H9 (cell line): ENCODE measurements around the gene CDYL. TPM values are rescaled to one million over a fixed set of nuclear protein-coding genes. Genes with fewer than 3 reads are reported as not detected.

Experiments used
- DNase-seq: peaks from one replicate; pipeline ENCODE4 v3.0.0-alpha.2; 2017
- H2AFZ ChIP-seq: one replicate; pipeline ENCODE4 v1.6.1; 2013; ENCODE audit warnings: mild to moderate bottlenecking, low read length, control low read depth, moderate library complexity
- H2AK5ac ChIP-seq: 2 replicates; pipeline ENCODE4 v1.6.1; 2013; ENCODE audit warnings: low read length, control low read depth, mixed read lengths; ENCODE audit not compliant: insufficient read length
- H2BK120ac ChIP-seq: one replicate; pipeline ENCODE4 v1.6.1; 2013; ENCODE audit warnings: low read depth, mild to moderate bottlenecking, low read length, control low read depth, inconsistent platforms; ENCODE audit not compliant: poor library complexity, severe bottlenecking
- H2BK12ac ChIP-seq: 2 replicates; pipeline ENCODE4 v1.6.1; 2013; ENCODE audit warnings: low read length, control low read depth, mixed read lengths, low read depth; ENCODE audit not compliant: insufficient read length
- H2BK15ac ChIP-seq: 2 replicates; pipeline ENCODE4 v1.6.1; 2013; ENCODE audit warnings: low read depth, low read length, control low read depth
- H2BK20ac ChIP-seq: one replicate; pipeline ENCODE4 v1.6.1; 2013; ENCODE audit warnings: low read depth, mild to moderate bottlenecking, low read length, control low read depth, inconsistent platforms; ENCODE audit not compliant: poor library complexity, severe bottlenecking
- H2BK5ac ChIP-seq: 2 replicates; pipeline ENCODE4 v1.6.1; 2013; ENCODE audit warnings: low read length, control low read depth, mixed read lengths; ENCODE audit not compliant: insufficient read length
- H3K14ac ChIP-seq: 2 replicates; pipeline ENCODE4 v1.6.1; 2013; ENCODE audit warnings: low read length, control low read depth; ENCODE audit not compliant: insufficient read depth
- H3K18ac ChIP-seq: 2 replicates; pipeline ENCODE4 v1.6.1; 2013; ENCODE audit warnings: low read depth, mild to moderate bottlenecking, mixed read lengths, low read length, control low read depth; ENCODE audit not compliant: insufficient read length
- H3K23ac ChIP-seq: 2 replicates; pipeline ENCODE4 v1.6.1; 2013; ENCODE audit warnings: low read length, control low read depth, mixed read lengths, low read depth; ENCODE audit not compliant: insufficient read length
- H3K23me2 ChIP-seq: 2 replicates; pipeline ENCODE4 v1.6.1; 2013; ENCODE audit warnings: low read depth, mild to moderate bottlenecking, mixed read lengths, low read length, control low read depth; ENCODE audit not compliant: insufficient read length, poor library complexity, severe bottlenecking
- H3K27ac ChIP-seq: 2 replicates; pipeline ENCODE4 v1.5.1; 2013; ENCODE audit warnings: low read length, control low read depth, mixed read lengths, low read depth; ENCODE audit not compliant: insufficient read length
- H3K27me3 ChIP-seq: 2 replicates; pipeline ENCODE4 v1.6.1; 2013; ENCODE audit warnings: low read length, control low read depth, inconsistent platforms; ENCODE audit not compliant: insufficient read depth
- H3K4ac ChIP-seq: 2 replicates; pipeline ENCODE4 v1.6.1; 2013; ENCODE audit warnings: low read depth, mild to moderate bottlenecking, control low read depth, inconsistent platforms, low read length, moderate library complexity
- H3K4me1 ChIP-seq: 2 replicates; pipeline ENCODE4 v1.6.1; 2013; ENCODE audit warnings: low read length, control low read depth, inconsistent platforms; ENCODE audit not compliant: insufficient read depth
- H3K4me2 ChIP-seq: 2 replicates; pipeline ENCODE4 v1.6.1; 2013; ENCODE audit warnings: low read length, control low read depth, mixed read lengths; ENCODE audit not compliant: insufficient read length, insufficient read depth
- H3K56ac ChIP-seq: 2 replicates; pipeline ENCODE4 v1.6.1; 2013; ENCODE audit warnings: low read depth, mild to moderate bottlenecking, mixed read lengths, low read length, control low read depth; ENCODE audit not compliant: insufficient read length
- H3K79me1 ChIP-seq: 2 replicates; pipeline ENCODE4 v1.6.1; 2013; ENCODE audit warnings: low read depth, mild to moderate bottlenecking, moderate library complexity, low read length, control low read depth, inconsistent platforms; ENCODE audit not compliant: insufficient read depth, poor library complexity, severe bottlenecking
- H3K79me2 ChIP-seq: 2 replicates; pipeline ENCODE4 v1.6.1; 2013; ENCODE audit warnings: low read length, control low read depth, inconsistent platforms; ENCODE audit not compliant: insufficient read depth
- H3K9ac ChIP-seq: 2 replicates; pipeline ENCODE4 v1.6.1; 2013; ENCODE audit warnings: low read length, control low read depth, mixed read lengths; ENCODE audit not compliant: insufficient read length; ENCODE audit errors: extremely low read depth
- H3K9me3 ChIP-seq: one replicate; pipeline ENCODE4 v1.6.1; 2013; ENCODE audit warnings: low read depth, low read length, inconsistent platforms; ENCODE audit not compliant: control insufficient read depth
- H3T11ph ChIP-seq: one replicate; pipeline ENCODE4 v1.6.1; 2013; ENCODE audit warnings: mild to moderate bottlenecking, low read length, control low read depth, inconsistent platforms
- H4K20me1 ChIP-seq: one replicate; pipeline ENCODE4 v1.6.1; 2013; ENCODE audit not compliant: control insufficient read depth, insufficient read length, insufficient read depth
- H4K5ac ChIP-seq: 2 replicates; pipeline ENCODE4 v1.6.1; 2013; ENCODE audit warnings: low read depth, mild to moderate bottlenecking, mixed read lengths, low read length, control low read depth; ENCODE audit not compliant: insufficient read length
- H4K8ac ChIP-seq: replicated peaks from 2 replicates; pipeline ENCODE4 v1.6.1; 2013; ENCODE audit warnings: low read length, control low read depth, mixed read lengths, low read depth; ENCODE audit not compliant: insufficient read length
- H4K91ac ChIP-seq: 2 replicates; pipeline ENCODE4 v1.6.1; 2013; ENCODE audit warnings: low read depth, mild to moderate bottlenecking, moderate library complexity, mixed read lengths, low read length, control low read depth; ENCODE audit not compliant: insufficient read length
- H3K27ac Mint-ChIP-seq, 3 experiments: 2 replicates in 2 of 3; 3 replicates in 1 of 3; pipeline ENCODE4 v1.8.0; 2020 to 2021; ENCODE audit warnings: mixed read lengths in 3 of 3, mild to moderate bottlenecking in 1 of 3, moderate library complexity in 1 of 3
- H3K27me3 Mint-ChIP-seq: 2 replicates; pipeline ENCODE4 v1.8.0; 2021; ENCODE audit warnings: low read depth, mild to moderate bottlenecking, moderate library complexity, mixed read lengths
- H3K36me3 Mint-ChIP-seq, 3 experiments: 2 replicates in 2 of 3; 3 replicates in 1 of 3; pipeline ENCODE4 v1.8.0; 2020 to 2021; ENCODE audit warnings: low read depth in 3 of 3, mixed read lengths in 3 of 3; ENCODE audit not compliant: insufficient read depth in 1 of 3
- H3K4me1 Mint-ChIP-seq, 2 experiments: 2 replicates each; pipeline ENCODE4 v1.8.0; 2020; ENCODE audit warnings: mixed read lengths in 2 of 2
- H3K4me3 Mint-ChIP-seq, 2 experiments: 2 replicates in 1 of 2; 3 replicates in 1 of 2; pipeline ENCODE4 v1.8.0; 2020 to 2021; ENCODE audit warnings: mild to moderate bottlenecking in 2 of 2, mixed read lengths in 2 of 2, moderate library complexity in 1 of 2
- H3K9me3 Mint-ChIP-seq, 2 experiments: 2 replicates in 1 of 2; 3 replicates in 1 of 2; pipeline ENCODE4 v1.8.0; 2020; ENCODE audit warnings: mild to moderate bottlenecking in 2 of 2, mixed read lengths in 2 of 2, moderate library complexity in 1 of 2
- WGBS: extraction: QIAGEN DNeasy Blood & Tissue Kit; methylation state at CpG from one replicate; pipeline ENCODE4 v1.1.7; 2013; ENCODE audit warnings: missing lambda C conversion rate, low lambda C conversion rate, mixed read lengths; ENCODE audit not compliant: insufficient read length; ENCODE audit errors: extremely low coverage; 5-methylcytosine and 5-hydroxymethylcytosine counted together
- total RNA-seq: library from RNA; stranded (reverse); gene quantifications from 2 replicates; pipeline ENCODE4 v1.2.1, GENCODE V29; 2021
- TF ChIP-seq, protein P1 (sequence below): fragments of 200-600 bp; sonication (generic); conservative IDR thresholded peaks from 3 replicates; pipeline ENCODE4 v1.8.0; 2021; ENCODE audit warnings: antibody characterized with exemption, mild to moderate bottlenecking

CDYL gene
- total RNA-seq, 1 experiment from 2014 or later: 95.0 TPM

- Histone ChIP-seq H3K27me3 (no peaks in the 10 kb centered on the region), H3K23me2 (no peaks in the 10 kb centered on the region), H3K14ac (no peak overlapping the region), H2BK15ac (no peak overlapping the region), H2BK5ac (no peak overlapping the region), H3K27ac (no peak overlapping the region), H2AK5ac (no peak overlapping the region), H3K23ac (no peak overlapping the region), H4K5ac (no peak overlapping the region), H3K9ac (no peak overlapping the region), H3K4me1 (peaks cover 11% of the 10 kb centered on the region; the same call in 1 of the 2 replicates), H3K18ac (no peak overlapping the region), H3T11ph (no peak overlapping the region), H4K8ac (no peak overlapping the region), H3K4me2 (no peak overlapping the region), H3K56ac (no peak overlapping the region), H3K79me2 (peaks cover 47% of the 10 kb centered on the region; the same call in 1 of the 2 replicates), H2AFZ (no peak overlapping the region), H4K91ac (no peak overlapping the region), H3K4ac (no peak overlapping the region), H3K79me1 (peaks cover 6% of the 10 kb centered on the region), H2BK12ac (no peak overlapping the region), H4K20me1 (no peaks in the 10 kb centered on the region), H2BK120ac (no peak overlapping the region), H2BK20ac (no peak overlapping the region), H3K9me3 (no peaks in the 10 kb centered on the region)
- no peak overlapping the region for H3K4me3 Mint-ChIP-seq
- H3K27ac Mint-ChIP-seq: no peak overlapping the region; a peak in 1 of 7 replicates
- H3K36me3 Mint-ChIP-seq: no peaks in the 10 kb centered on the region
- TF ChIP-seq, protein P1, sequence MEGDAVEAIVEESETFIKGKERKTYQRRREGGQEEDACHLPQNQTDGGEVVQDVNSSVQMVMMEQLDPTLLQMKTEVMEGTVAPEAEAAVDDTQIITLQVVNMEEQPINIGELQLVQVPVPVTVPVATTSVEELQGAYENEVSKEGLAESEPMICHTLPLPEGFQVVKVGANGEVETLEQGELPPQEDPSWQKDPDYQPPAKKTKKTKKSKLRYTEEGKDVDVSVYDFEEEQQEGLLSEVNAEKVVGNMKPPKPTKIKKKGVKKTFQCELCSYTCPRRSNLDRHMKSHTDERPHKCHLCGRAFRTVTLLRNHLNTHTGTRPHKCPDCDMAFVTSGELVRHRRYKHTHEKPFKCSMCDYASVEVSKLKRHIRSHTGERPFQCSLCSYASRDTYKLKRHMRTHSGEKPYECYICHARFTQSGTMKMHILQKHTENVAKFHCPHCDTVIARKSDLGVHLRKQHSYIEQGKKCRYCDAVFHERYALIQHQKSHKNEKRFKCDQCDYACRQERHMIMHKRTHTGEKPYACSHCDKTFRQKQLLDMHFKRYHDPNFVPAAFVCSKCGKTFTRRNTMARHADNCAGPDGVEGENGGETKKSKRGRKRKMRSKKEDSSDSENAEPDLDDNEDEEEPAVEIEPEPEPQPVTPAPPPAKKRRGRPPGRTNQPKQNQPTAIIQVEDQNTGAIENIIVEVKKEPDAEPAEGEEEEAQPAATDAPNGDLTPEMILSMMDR: no peak
- WGBS: no CpG with 5 or more reads among the region's 3 CpGs
- DNase-seq: no peak
- H3K27me3 Mint-ChIP-seq: no peaks in the 10 kb centered on the region
- no peaks in the 10 kb centered on the region for H3K9me3 Mint-ChIP-seq
- peaks cover 52 to 61% of the 10 kb centered on the region in 2 experiments for H3K4me1 Mint-ChIP-seq
Measured at GRCh38 chr6:4880363-4880762, 104.2 kb downstream of the CDYL start.
